ENCODE data around the gene ZNF536.

The ZNF536 gene

DNA sequence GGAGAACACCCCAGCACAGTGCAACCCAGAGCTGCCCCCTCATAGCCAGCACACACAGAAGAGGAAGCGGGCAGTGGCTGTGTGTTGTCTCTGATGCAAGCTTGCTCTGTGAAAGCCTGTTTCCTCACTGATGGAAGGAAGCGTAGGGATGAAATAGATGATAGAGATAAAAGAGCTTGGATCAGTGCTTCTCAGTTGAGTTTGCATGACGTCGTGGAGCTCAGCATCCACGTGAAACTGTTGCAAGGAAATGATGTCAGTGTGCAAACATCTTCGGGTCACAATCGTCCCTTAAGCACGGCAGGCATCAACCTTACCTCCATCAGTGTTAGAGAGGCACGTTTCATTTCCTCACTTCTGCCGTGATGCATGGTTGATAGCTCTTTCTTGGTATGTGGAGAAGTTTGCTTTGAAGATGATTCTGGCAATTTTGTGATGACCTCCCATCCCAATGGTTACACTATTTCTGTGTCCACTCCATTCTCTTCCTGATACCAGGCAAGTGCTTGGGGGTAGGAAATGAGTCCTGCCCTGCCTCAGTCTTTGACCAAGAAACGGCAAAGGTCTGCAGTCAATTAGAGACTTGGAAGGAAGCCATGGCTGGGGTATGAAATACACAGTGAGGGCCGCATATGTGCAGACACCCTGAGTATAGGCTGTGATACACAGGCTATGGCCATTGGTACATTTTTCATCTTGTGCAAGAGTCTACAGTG lies 183.0 kb downstream of the ZNF536 start:
- in situ Hi-C loops (cut with HindIII; ENCODE audit: low sequenced_read_pairs): no loop called here
- TF ChIP-seq, protein P1, sequence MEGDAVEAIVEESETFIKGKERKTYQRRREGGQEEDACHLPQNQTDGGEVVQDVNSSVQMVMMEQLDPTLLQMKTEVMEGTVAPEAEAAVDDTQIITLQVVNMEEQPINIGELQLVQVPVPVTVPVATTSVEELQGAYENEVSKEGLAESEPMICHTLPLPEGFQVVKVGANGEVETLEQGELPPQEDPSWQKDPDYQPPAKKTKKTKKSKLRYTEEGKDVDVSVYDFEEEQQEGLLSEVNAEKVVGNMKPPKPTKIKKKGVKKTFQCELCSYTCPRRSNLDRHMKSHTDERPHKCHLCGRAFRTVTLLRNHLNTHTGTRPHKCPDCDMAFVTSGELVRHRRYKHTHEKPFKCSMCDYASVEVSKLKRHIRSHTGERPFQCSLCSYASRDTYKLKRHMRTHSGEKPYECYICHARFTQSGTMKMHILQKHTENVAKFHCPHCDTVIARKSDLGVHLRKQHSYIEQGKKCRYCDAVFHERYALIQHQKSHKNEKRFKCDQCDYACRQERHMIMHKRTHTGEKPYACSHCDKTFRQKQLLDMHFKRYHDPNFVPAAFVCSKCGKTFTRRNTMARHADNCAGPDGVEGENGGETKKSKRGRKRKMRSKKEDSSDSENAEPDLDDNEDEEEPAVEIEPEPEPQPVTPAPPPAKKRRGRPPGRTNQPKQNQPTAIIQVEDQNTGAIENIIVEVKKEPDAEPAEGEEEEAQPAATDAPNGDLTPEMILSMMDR (IDR thresholded peaks at IDR 0.05; ENCODE audit: low read depth, low read length): no peak
- no peak overlapping the region for H3K4me3 ChIP-seq (ENCODE audit: low read depth, low read length)
- no peak for DNase-seq (ENCODE audit: low read depth, low spot score)

DNA sequence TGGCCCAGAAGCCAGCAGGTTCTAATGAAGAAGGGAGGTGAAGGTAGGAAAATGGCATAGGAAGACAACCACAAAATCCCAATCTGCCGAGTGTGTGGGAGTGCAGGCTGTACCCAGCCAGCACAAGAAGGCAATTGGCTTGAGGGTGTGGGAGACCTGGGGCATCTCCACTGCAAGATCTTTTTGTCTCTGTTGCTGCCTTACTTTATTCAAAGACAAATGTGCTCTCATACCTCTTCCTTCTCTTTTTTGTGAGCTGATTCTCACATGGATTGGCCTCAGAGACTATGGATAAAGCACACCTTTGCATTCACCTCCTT lies 183.6 kb downstream of the ZNF536 start:
- DNase-seq (ENCODE audit: low read depth, low spot score): no peak
- H3K4me3 ChIP-seq (ENCODE audit: low read depth, low read length): no peak overlapping the region
- in situ Hi-C loops (cut with HindIII; ENCODE audit: low sequenced_read_pairs): no loop called here
- TF ChIP-seq, protein P1 (IDR thresholded peaks at IDR 0.05; ENCODE audit: low read depth, low read length): no peak

DNA sequence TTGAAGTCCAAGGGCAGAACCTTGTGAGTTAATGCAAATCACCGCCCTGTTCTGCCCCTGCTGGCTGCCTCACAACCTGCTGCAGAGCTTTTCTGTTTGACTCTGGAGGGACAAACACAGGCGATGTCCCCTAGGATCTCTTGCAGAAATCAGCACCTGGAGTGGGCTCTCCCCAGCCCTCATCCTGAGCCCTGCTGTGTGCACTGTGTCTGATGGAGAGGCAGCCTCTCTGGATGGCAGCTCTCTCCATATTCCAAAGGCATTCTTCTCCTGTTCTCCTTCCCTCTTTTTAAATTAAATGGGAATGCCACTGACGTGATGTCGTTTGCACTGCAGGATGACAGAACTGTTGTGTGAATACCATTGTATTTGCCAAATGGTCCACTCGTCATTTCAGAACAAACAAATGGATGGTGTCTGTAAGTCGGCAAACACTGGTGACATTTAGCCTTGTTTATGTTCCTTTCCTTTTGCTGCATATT lies 184.1 kb downstream of the ZNF536 start:
- in situ Hi-C loops (cut with HindIII; ENCODE audit: low sequenced_read_pairs): no loop called here
- no peak for DNase-seq (ENCODE audit: low read depth, low spot score)
- TF ChIP-seq, protein P1 (IDR thresholded peaks at IDR 0.05; ENCODE audit: low read depth, low read length): no peak
- no peak overlapping the region for H3K4me3 ChIP-seq (ENCODE audit: low read depth, low read length)

DNA sequence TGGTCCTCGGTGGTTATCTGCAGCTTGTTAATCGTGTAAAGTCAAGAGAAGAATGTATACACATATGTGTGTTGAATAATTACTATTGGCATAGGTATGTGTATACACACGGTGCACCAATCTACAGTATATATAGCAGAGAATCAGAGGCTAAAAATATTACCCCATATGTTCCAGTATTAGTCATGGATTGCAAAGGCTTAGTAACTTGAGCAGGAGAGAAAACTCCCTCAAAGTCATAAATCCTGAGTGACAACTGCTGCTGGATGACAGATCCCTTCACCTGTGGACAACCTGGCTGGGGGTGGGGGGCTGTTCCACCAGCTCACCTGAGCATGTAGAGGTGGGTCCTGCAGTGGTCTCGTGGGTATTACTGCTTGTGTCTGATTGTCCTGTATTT lies 185.0 kb downstream of the ZNF536 start:
- no peak for DNase-seq (ENCODE audit: low read depth, low spot score)
- no peak overlapping the region for H3K4me3 ChIP-seq (ENCODE audit: low read depth, low read length)
- TF ChIP-seq, protein P1 (IDR thresholded peaks at IDR 0.05; ENCODE audit: low read depth, low read length): no peak
- in situ Hi-C loops (cut with HindIII; ENCODE audit: low sequenced_read_pairs): no loop called here

DNA sequence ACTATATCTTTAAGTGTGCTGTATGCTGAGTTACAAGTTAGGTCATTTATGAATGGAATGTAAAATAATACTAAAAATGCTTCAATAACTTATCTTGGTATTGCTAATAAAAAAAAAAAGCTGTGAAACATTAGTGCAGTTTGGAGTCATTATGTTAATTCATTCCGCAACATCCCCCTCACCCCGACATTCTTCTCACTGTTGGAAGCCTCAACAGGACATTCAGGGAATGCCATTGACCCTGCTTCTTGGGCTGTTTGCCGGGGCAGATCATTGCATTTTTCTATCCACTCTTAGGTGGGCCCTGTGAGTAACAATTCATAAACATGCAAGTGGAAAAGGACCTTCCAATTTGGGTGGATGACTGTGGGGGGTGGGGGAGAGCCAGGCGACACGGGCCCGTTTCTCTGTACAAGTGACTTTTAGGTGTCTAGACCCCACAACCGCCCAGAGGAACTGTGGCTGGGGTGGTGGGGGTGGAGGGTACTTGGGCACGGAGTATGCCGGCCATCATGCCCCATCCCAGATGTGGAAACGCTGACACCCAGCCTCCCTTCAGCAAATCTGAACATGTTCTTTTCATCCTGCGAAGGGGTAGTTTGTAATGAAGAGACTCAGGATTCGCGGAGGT lies 185.9 kb downstream of the ZNF536 start:
- in situ Hi-C loops (cut with HindIII; ENCODE audit: low sequenced_read_pairs): no loop called here
- no peak for DNase-seq (ENCODE audit: low read depth, low spot score)
- TF ChIP-seq, protein P1 (IDR thresholded peaks at IDR 0.05; ENCODE audit: low read depth, low read length): no peak
- no peak overlapping the region for H3K4me3 ChIP-seq (ENCODE audit: low read depth, low read length)

DNA sequence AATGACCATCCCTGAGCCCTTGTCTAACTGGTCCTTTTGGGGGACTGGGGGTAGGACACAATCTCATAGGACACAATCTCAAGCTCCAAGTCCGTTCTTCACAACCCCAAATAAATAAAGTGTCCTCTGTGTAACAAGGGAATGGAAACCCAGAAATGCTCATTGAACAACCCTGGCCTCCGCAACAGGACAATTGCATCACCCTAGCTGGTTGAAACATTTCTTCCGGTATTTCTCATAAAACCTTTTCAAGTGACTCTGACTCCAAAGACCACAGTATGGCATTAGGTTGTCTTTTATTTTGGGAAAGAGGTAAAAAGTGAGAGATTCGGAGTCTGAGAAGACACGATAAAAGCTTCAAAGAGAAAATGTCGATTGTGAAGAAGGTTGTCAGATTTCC lies 186.6 kb downstream of the ZNF536 start:
- in situ Hi-C loops (cut with HindIII; ENCODE audit: low sequenced_read_pairs): no loop called here
- H3K4me3 ChIP-seq (ENCODE audit: low read depth, low read length): no peak overlapping the region
- no peak for DNase-seq (ENCODE audit: low read depth, low spot score)
- TF ChIP-seq, protein P1 (IDR thresholded peaks at IDR 0.05; ENCODE audit: low read depth, low read length): no peak
